GM18858 (cell line): ENCODE results near the gene AHRR.

ENCODE experiments used
- ATAC-seq: cut with Tn5 transposase; IDR thresholded peaks from one replicate; pipeline ENCODE4 v1.9.1; 2021; ENCODE audit not compliant: unreplicated experiment

The AHRR gene

DNA sequence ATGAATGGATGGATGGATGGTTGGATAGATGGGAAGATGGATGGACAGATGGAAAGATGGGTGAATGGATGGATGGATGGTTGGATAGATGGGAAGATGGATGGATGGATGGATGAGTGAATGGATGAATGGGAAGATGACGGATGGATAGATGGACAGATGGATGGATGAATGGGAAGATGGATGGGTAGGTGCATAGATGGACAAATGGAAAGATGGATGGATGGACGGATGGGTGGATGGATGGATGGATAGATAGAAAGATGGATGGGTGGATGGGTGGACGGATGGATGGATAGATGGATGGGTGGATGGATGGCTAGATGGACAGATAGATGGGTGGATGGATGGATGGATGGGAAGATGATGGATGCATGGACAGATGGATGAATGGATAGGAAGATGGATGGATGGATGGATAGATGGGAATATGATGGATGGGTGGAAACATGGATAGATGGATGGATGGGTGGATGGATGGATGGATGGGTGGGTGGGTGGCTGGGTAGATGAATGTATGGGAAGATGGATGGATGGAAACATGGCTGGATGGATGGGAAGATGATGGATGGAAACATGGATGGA, 105.0 kb downstream of the AHRR start:
- ATAC-seq: no peak

DNA sequence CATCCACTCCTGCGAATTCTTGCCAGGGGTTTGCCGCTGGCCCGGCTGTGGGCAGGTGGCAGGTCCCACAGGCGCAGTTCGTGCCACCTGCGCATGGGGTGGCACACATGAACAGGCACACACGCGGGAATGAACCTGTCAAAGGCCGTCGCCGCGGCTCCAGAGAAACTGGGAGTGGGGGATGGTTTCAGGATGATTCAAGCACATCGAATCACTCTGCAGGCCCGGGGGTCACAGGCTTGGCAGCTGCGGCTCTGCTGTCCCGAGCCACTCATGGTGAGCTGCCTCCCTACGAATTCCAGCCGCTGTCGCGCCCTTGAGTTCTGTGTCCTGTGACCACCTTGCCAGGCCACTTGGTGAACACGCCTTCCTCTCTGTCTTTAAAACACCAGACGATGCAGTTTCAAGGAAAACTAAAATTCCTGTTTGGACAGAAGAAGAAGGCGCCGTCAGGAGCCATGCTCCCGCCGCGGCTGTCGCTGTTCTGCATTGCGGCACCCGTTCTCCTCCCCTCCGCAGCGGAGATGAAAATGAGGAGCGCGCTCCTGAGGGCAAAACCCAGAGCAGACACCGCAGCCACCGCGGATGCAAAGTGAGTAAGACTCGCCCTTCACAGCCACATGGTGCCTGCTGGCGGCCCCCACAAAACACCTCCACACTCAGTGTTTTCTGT, 106.0 kb downstream of the AHRR start:
- ATAC-seq: no peak

DNA sequence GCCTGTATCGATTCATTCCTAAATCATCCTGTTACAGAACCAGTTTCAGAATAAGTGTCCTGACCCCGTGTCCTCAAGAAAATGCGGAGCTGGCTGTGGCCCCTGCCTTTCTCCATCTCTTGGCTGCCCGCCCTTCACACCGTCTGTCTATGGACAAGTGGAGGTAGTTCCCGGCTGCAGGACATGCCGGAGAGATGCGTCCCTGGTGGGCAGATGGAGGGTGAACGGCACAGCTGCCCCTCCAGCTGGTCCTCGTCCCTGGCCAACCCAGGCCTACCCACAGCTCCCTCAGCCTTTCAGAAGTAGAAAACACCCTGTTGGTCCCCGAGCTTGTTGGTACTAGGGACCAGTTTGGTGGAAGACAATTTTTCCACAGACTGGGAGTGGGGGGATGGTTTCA, 106.7 kb downstream of the AHRR start:
- ATAC-seq: no peak

DNA sequence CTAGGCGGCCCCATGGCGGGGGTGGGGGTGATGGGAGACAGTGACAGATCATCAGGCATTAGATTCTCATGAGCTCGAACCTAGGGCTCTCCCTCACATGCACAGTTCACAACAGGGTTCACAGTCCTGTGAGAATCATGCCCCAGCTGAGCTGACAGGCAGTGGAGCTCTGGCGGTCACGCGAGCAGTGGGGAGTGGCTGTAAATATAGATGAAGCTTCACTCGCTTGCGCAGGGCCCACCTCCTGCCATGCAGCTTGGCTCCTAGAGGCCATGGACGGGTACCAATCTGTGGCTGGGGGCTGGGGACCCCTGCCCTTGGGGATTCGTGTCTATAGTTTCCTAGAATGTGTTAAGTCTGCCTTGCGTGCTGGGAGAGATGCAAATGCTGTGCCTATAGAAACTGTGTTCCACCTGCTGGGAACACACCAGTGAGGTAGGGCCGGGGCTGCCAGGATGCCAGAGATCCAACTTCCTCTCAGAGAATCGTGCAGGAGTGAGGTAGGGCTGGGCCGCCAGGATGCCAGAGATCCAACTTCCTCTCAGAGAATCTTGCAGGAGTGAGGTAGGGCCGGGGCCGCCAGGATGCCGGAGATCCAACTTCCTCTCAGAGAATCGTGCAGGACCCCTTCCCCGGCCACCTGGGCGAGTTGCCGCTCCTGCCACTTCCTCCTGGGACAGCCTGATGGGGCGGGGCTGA, 107.4 kb downstream of the AHRR start:
- ATAC-seq: no peak

DNA sequence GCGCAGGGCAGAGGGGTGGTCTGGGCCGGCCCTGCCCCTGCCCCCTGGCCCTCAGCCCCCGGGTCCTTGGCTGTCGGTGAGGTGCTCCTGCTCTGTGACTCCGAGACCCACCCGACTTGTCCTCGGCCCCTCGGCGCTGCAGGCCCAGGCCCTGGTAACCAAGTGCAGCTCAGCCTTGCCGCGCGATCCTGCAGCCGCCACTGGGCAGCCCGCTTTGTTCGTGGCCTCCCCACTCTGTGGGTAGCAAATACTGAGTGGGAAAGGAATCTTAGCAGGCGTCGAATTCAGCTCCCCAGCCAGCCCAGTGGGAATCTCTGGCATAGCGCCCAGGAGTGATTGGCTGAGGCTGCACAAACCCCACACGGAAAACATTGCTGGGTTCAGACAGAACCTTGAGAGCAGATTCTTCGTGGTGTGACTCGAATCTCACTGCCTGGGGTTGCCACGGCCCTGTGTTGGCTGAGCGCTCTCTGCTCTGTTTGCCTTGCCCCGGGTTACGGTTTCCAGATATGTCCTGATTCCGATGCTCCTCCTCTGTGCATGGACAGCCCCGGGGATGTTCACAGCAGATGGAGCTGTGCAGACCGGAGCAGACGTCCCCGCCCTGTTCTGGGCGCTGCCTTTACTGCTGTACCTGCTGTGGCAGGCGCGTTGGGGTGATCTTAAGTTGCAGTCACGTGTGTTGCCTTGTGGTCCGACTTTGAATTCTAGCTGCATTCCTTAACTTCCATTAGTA, 108.1 kb downstream of the AHRR start:
- ATAC-seq: no peak

DNA sequence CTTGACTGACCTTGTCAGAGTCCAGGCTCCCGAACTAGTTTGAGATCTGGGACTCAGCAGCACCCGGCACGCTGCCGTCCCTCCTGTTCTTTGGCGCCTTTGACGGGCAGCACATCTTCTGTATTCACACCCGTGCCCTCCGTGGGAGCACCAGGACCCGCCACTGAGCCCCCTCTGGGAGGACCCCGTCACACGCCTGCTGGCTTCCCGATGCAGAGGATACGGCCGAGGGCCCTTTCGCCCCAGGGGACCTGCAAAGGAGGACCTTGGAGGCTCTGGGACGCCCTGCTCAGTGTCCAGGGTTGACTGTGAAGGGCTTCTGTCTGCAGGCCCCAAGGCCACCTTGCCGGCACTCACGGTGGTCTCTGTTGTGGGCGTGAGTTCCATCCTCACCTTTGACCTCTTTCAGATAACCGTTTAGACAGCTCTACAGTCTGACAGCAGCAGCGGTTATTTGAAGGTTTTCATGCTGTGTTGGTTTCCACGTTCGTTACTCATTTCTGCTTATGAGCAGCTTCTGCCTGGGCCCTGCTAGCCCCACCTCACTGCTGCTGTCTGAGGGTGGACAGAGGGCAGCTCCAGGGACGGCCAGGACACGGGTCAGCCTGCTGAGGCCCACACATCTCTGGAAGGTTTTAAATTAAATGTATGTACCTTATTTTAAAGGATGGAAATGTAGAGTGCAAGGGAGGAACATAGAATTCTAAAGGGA, 108.9 kb downstream of the AHRR start:
- ATAC-seq: no peak

DNA sequence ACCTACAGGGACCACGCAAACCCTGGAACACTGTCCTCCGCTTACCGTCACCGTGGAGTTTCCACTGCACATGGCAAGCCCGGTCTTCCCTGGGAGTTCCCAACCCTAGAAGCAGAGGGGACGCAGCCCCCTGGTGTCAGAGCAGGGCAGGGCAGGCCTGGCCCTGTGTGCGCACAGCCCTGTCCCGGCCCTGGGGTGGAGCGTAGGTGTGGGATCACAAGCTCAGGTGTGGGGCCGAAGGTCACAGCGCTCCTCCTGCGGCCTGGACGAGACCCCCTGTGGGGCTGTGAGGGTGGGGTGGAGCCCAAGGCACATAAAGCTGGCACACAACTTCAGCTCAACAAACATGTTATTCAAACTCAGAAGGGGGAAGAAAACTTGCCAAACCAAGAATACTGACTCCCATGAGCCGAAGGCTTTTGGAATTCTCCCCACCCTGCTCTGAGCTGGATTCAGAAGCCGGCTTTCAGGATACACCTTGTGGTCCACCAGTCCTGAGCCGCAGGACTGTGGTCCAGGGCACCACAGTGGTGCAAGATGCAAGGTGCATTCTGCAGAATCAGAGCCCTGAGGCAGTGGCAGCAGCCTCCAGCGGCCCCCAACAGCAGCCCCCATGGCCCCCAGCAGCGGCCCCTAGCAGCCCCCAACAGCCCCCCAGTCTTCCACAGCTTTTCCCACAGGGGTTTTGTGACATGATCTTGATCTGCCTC, 109.6 kb downstream of the AHRR start:
- ATAC-seq: no peak

DNA sequence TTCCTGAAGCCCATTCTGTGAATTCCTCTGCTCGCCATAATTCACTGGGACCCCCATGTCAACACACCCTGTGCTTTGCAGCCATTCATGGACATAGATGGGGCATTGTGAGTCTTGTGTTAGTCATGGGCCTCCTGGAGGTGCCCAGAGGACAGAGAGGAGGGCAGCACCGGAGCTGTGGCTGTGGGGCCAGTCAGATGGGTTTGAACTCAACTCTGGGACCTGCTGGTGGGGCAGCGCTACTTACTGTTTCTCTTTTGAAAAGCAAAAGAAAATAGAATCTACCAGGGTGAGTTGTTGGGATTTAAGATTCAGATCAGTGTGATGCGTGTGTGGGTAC, 110.2 kb downstream of the AHRR start:
- no peak for ATAC-seq

DNA sequence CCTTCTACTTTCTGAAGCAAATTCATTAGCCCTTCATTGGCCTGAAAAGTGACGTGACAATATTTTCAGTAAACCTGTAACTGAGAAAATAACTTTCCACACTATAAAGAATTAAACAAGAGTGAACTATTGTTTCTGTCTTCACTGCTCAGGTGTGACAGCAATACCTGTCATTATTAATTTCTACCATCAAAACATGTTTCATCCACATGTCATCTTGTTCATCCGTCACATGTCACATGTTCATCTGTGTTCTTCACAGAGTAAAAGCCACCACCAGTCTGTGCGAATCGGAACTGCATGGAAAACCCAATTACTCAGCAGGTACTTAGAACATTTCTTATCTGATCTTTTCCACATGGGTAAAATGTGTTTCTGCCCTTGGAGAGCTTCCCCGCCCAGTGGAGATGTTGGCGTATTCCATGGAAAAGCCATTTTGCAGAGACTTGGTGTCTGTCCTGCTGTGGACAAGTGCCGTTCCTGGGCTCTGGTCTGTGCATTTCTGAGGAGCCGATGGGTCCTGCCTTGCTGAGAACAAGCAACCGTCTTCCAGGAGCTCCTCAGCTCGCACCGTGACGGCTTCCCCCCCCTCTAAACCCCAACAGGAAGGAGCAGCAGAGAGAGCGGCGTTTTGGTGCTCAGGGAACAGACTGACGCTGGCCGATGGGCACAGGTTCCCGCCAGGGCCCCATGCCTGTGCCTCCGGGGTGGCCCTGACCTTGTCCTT, 110.8 kb downstream of the AHRR start:
- no peak for ATAC-seq

DNA sequence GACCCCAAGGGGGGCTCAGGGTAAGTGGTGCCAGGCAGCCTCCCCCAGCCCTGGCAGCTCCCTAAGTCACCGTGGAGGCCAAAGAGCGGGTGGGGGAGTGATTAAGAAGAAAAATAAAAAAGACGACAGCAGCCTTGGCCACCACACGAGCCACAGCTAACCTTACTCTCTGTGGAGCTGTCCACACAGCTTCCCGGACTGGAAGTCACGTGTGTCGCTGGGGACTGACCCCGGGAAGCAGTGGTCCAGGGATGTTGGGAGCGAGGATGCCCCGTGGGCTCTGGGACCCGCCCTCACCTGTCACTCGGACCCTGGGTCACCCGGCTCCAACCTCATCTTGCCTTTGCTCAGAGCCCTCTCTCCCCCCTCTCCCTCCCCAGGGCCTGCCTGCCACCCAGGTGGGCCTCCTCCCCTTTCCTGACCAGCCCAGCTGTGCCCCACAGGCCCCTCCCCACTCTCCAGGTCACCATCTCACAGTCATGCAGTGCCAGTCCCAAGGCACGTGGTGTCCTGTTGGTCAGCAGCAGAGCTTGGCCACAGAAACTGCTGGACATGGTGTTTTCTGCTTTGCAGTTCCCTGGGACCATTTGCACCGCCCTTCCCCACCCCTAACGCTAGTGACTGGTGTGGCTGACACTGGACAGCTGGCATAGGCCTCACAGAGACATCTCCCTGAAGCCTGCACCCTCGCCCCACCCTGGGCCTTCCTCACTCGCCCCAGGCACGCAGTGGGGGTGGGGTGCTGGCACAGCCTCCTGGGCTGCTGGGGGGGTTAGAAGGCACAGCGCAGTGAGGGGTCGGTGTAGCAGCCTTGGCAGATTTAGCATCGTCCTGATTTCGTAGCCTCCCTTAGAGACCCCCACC, 111.6 kb downstream of the AHRR start:
- ATAC-seq: no peak

DNA sequence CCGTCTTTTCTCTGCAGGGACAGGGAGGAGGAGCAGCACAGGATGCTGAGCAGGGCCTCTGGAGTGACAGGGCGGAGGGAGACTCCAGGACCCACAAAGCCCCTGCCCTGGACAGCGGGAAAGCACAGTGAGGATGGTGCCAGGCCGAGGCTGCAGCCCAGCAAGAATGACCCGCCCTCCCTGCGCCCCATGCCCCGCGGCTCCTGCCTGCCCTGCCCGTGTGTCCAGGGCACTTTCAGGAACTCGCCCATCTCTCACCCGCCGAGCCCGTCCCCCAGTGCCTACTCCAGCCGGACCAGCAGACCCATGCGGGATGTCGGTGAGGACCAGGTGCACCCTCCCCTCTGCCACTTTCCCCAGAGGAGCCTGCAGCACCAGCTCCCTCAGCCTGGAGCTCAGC, 112.3 kb downstream of the AHRR start:
- ATAC-seq: no peak

DNA sequence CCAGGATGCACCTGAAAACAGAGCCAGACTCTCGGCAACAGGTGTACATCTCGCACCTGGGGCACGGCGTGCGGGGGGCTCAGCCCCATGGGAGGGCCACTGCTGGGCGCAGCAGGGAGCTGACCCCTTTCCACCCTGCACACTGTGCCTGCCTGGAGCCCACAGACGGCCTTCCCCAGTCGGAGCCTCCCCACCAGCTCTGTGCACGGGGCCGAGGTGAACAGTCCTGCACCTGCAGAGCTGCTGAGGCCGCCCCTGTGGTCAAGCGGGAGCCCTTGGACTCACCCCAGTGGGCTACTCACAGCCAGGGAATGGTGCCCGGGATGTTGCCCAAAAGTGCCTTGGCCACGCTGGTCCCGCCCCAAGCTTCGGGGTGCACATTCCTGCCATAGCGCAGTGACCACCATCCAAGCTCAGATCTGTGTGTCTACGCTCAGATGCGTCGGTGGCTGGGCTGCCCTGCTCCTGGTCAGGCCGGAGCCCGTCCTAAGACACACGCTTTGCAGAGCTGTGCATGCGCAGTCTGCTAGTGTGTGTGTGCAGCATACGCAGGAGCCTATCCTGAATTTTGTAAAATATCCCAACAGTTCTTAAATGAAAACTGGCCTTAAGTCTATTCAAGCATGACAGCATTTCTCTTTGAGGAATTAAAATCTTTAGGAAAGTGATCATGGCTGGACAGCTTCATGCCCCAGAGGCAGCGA, 113.1 kb downstream of the AHRR start:
- no peak for ATAC-seq

DNA sequence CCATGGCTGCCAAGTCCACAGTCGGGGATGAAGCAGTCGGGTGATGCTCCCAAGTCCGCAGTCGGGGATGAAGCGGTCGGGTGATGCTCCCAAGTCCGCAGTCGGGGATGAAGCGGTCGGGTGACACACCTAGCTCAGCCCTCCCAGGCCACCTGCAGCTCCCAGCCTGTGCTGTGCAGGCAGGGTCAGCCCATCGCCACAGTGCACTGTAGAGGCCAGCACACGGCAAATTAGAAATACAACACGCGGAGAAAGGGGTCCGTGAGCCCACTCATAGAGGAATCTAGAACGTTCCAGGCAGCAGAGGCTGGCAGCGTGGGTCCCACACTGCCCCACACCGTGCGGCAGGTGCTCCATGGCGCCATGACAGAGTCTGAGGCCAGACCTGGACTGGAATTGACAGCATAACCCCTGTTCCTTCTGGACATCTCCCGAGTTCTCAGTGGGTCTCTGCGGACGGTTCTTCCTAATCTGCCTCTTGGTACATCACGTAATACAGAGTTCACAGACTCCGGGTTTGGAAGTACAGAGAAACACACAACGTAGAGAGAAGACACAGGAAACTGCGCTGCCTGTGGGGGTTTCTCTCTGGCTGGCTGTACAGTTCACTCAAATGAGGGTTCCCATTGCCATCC, 113.8 kb downstream of the AHRR start:
- no peak for ATAC-seq

DNA sequence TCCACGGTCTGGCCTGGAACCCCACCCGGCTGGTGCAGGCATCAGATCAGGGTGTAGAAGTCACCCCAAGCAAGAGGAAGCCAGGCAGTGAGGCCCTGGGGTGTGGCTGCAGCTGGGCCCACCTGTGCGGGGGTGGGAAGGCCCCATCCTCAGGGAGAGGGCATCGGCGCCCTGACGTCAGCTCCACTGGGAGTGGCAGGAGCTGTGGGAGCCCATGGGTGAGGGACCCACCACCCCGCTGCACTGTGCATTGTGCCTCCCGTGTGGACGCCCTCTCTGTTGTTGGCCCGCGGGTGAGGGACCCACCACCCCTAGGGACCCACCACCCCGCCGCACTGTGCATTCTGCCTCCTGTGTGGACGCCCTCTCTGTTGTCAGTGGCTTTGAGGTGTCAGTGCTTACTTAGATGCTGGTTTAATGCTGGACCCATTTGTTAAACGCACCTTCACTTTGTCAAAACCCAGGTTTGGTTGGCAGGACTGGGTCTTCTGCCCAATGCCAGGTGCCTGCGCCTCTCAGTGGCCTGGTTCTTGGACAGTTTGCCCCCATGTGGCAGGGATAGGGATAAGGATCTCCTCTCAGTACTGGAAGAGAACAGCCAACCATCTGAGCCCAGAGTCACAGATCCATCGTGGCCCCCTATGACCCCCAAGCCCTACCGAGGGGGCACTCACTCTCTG, 114.6 kb downstream of the AHRR start:
- no peak for ATAC-seq

DNA sequence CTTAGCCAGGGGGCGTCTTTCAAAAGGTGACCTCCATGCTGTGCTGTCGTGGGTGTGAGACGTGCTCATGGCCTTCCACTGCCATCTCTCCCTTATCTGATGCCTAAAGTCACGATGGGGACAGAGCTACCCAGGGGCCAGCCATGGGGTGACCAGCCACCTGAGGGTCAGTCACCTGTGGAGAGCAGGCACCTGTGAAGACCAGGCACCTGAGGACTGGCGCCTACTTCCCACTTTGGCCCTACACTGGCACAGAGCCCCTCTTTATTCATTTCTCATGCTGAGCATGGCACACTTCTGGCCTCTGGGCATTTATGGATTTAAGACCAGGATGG, 115.1 kb downstream of the AHRR start:
- ATAC-seq: no peak

DNA sequence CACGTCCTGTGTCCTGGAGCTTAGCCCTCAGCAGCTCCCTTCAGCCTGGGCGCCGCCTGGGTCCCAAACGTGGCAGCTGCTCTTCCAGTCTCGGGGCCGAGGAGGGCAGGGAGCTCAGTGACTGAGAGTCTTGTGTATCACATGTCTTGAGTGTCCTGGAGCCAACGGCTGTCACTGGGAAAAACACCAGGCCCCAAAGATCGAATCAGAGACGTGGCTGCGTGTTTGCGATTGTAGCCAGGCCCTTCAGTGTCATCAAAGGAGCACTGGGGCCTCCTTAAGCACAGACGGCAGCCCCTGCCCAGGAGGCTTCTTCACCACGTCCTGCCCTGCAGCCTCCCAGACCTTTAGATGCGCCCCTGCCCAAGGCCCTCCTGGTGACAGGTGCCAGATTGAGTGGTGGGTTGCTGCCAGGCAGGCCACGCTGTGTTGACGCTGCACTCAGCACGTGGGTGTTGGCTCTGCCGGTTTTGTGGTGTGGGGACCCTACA, 115.8 kb downstream of the AHRR start:
- ATAC-seq: no peak

DNA sequence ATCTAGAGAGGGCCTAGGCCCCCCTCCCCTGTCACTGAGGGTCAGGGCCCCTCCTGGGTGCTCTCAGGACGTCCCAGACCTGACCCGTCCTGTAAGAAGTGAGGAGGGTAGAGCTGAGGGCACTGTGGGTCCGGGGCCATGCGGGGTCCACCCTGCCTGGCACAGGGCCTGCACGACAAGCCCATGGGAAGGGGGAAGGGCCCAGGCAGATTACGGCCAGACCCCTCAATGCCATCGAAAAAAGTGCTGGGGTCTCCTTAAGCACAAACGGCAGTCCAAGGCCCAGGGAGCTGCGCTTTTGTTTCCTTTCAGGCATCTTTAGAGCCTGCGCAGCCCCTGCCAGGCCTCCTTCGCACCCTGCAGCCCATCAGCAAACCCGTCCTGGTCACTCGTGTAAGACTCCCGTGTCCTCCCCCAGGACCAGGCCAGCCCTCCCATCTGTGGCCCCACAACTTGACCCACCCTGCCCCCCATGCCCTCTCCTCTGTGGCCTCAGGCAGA, 117.0 kb downstream of the AHRR start:
- ATAC-seq: no peak
